HEK293 (cell line): ENCODE results near the gene CORT.

ENCODE experiments used
- ELK4 ChIP-seq: IDR thresholded peaks from 2 replicates; pipeline ENCODE4 v1.6.1; 2011; ENCODE audit warnings: mild to moderate bottlenecking, low read depth, low read length, borderline replicate concordance
- INSM2 ChIP-seq: fragments of 450-650 bp; formaldehyde crosslinking; IDR thresholded peaks from 2 replicates; pipeline ENCODE4 v1.5.1; 2016; ENCODE audit warnings: missing biosample characterization, missing genetic modification characterization
- KLF7 ChIP-seq: fragments of 450-650 bp; formaldehyde crosslinking; IDR thresholded peaks from 2 replicates; pipeline ENCODE4 v1.5.1; 2016; ENCODE audit warnings: missing biosample characterization, missing genetic modification characterization, borderline replicate concordance
- KLF9 ChIP-seq: fragments of 450-650 bp; formaldehyde crosslinking; IDR thresholded peaks from 2 replicates; pipeline ENCODE4 v1.5.1; 2016; ENCODE audit warnings: missing biosample characterization, missing genetic modification characterization, low read depth
- MYNN ChIP-seq: fragments of 450-650 bp; formaldehyde crosslinking; IDR thresholded peaks from 2 replicates; pipeline ENCODE4 v1.5.1; 2016; ENCODE audit warnings: missing biosample characterization, missing genetic modification characterization, borderline replicate concordance
- REST ChIP-seq: fragments of 450-650 bp; formaldehyde crosslinking; IDR thresholded peaks from 2 replicates; pipeline ENCODE4 v1.5.1; 2016; ENCODE audit warnings: missing biosample characterization, missing genetic modification characterization
- SCRT2 ChIP-seq: fragments of 450-650 bp; formaldehyde crosslinking; IDR thresholded peaks from 2 replicates; pipeline ENCODE4 v1.5.1; 2016; ENCODE audit warnings: missing biosample characterization, missing genetic modification characterization
- TSHZ1 ChIP-seq: fragments of 450-650 bp; formaldehyde crosslinking; IDR thresholded peaks from 2 replicates; pipeline ENCODE4 v1.5.1; 2016; ENCODE audit warnings: missing biosample characterization, missing genetic modification characterization, borderline replicate concordance
- ZBTB17 ChIP-seq: fragments of 450-650 bp; formaldehyde crosslinking; IDR thresholded peaks from 2 replicates; pipeline ENCODE4 v1.5.1; 2016; ENCODE audit warnings: missing biosample characterization, missing genetic modification characterization
- ZBTB8A ChIP-seq: fragments of 450-650 bp; formaldehyde crosslinking; IDR thresholded peaks from 2 replicates; pipeline ENCODE4 v1.5.1; 2016; ENCODE audit warnings: missing biosample characterization, missing genetic modification characterization
- ZNF132 ChIP-seq: fragments of 450-650 bp; formaldehyde crosslinking; IDR thresholded peaks from 2 replicates; pipeline ENCODE4 v1.5.1; 2017; ENCODE audit warnings: missing biosample characterization, missing genetic modification characterization, borderline replicate concordance
- ZNF155 ChIP-seq: fragments of 450-650 bp; formaldehyde crosslinking; IDR thresholded peaks from 2 replicates; pipeline ENCODE4 v1.5.1; 2016; ENCODE audit warnings: missing biosample characterization, missing genetic modification characterization
- ZNF16 ChIP-seq: fragments of 450-650 bp; formaldehyde crosslinking; IDR thresholded peaks from 2 replicates; pipeline ENCODE4 v1.5.1; 2016; ENCODE audit warnings: low read depth, missing biosample characterization, missing genetic modification characterization
- ZNF18 ChIP-seq: fragments of 450-650 bp; formaldehyde crosslinking; IDR thresholded peaks from 2 replicates; pipeline ENCODE4 v1.5.1; 2016; ENCODE audit warnings: missing biosample characterization, missing genetic modification characterization
- ZNF214 ChIP-seq: fragments of 450-650 bp; formaldehyde crosslinking; IDR thresholded peaks from 2 replicates; pipeline ENCODE4 v1.5.1; 2017; ENCODE audit warnings: missing biosample characterization, mild to moderate bottlenecking, missing genetic modification characterization, borderline replicate concordance
- ZNF473 ChIP-seq: fragments of 450-650 bp; formaldehyde crosslinking; IDR thresholded peaks from 2 replicates; pipeline ENCODE4 v1.5.1; 2017; ENCODE audit warnings: missing biosample characterization, missing genetic modification characterization
- ZNF48 ChIP-seq: fragments of 450-650 bp; formaldehyde crosslinking; IDR thresholded peaks from 2 replicates; pipeline ENCODE4 v1.5.1; 2016; ENCODE audit warnings: missing biosample characterization, missing genetic modification characterization
- ZNF501 ChIP-seq: fragments of 450-650 bp; formaldehyde crosslinking; IDR thresholded peaks from 2 replicates; pipeline ENCODE4 v1.5.1; 2016; ENCODE audit warnings: missing biosample characterization, missing genetic modification characterization
- ZNF558 ChIP-seq: fragments of 450-650 bp; formaldehyde crosslinking; IDR thresholded peaks from 2 replicates; pipeline ENCODE4 v1.5.1; 2016; ENCODE audit warnings: missing biosample characterization, missing genetic modification characterization
- ZNF561 ChIP-seq: fragments of 450-650 bp; IDR thresholded peaks from 2 replicates; pipeline ENCODE4 v1.5.1; 2018; ENCODE audit warnings: missing biosample characterization, missing genetic modification characterization, borderline replicate concordance
- ZNF600 ChIP-seq: fragments of 450-650 bp; formaldehyde crosslinking; IDR thresholded peaks from 2 replicates; pipeline ENCODE4 v1.5.1; 2016; ENCODE audit warnings: missing biosample characterization, missing genetic modification characterization
- ZNF621 ChIP-seq: fragments of 450-650 bp; formaldehyde crosslinking; IDR thresholded peaks from 2 replicates; pipeline ENCODE4 v1.5.1; 2017; ENCODE audit warnings: missing biosample characterization, missing genetic modification characterization
- ZNF629 ChIP-seq: fragments of 450-650 bp; formaldehyde crosslinking; IDR thresholded peaks from 2 replicates; pipeline ENCODE4 v1.5.1; 2017; ENCODE audit warnings: missing biosample characterization, missing genetic modification characterization
- ZNF645 ChIP-seq: fragments of 450-650 bp; formaldehyde crosslinking; IDR thresholded peaks from 2 replicates; pipeline ENCODE4; 2016; ENCODE audit warnings: missing biosample characterization, missing genetic modification characterization
- ZNF747 ChIP-seq: fragments of 450-650 bp; formaldehyde crosslinking; IDR thresholded peaks from 2 replicates; pipeline ENCODE4 v1.5.1; 2016; ENCODE audit warnings: missing biosample characterization, missing genetic modification characterization
- ZNF785 ChIP-seq: fragments of 450-650 bp; formaldehyde crosslinking; IDR thresholded peaks from 2 replicates; pipeline ENCODE4 v1.5.1; 2016; ENCODE audit warnings: missing biosample characterization, missing genetic modification characterization
- ZSCAN16 ChIP-seq: fragments of 450-650 bp; formaldehyde crosslinking; IDR thresholded peaks from 2 replicates; pipeline ENCODE4 v1.5.1; 2016; ENCODE audit warnings: missing biosample characterization, missing genetic modification characterization

Gene CORT

GRCh38 chr1:10430216-10431069 lies 19.4 kb upstream of the CORT start, which contains the start of gene CENPS (continued):
- TF ChIP-seq ZNF600 (tag by site-specific recombination) (peak; percentile 83), ZNF501 (tag by site-specific recombination) (0 out of 2 replicates have a peak, but pooled peaks have one; percentile 30), ZNF155 (tag by site-specific recombination) (no peak), KLF9 (tag by site-specific recombination) (peak; percentile 92), ZNF645 (tag by site-specific recombination) (no peak), ZNF48 (tag by site-specific recombination) (no peak), ZNF558 (tag by site-specific recombination) (no peak), ZNF132 (tag by site-specific recombination) (no peak), ELK4 (no peak), ZNF473 (tag by site-specific recombination) (no peak), ZNF18 (tag by site-specific recombination) (0 out of 2 replicates have a peak, but pooled peaks have one; percentile 17), ZNF747 (tag by site-specific recombination) (no peak), ZBTB8A (tag by site-specific recombination) (peak; percentile 51), ZNF214 (tag by site-specific recombination) (no peak), ZNF785 (no peak; the same call in 1 of the 2 replicates), ZBTB17 (tag by site-specific recombination) (peak; percentile 63; the same call in 1 of the 2 replicates), ZNF561 (peak; percentile 94), ZNF621 (tag by site-specific recombination) (no peak), TSHZ1 (tag by site-specific recombination) (no peak; the same call in 1 of the 2 replicates), MYNN (tag by site-specific recombination) (peak; percentile 54; the same call in 1 of the 2 replicates), SCRT2 (tag by site-specific recombination) (peak; percentile 83), INSM2 (tag by site-specific recombination) (peak; percentile 82), KLF7 (tag by site-specific recombination) (peak; percentile 87; the same call in 1 of the 2 replicates), ZNF16 (no peak), ZNF629 (tag by site-specific recombination) (peak; percentile 65), ZSCAN16 (no peak), REST (tag by site-specific recombination) (no peak)
